Spinal cord (tissue), 10 donors: ENCODE measurements around the gene SEC31A. TPM values are rescaled to one million over a fixed set of nuclear protein-coding genes. Genes with fewer than 3 reads are reported as not detected.

Source experiments
- DNase-seq, 6 donors: peaks; one replicate each; pipeline versions ENCODE4 v3.0.0 to v3.0.0-alpha.2; 2013 to 2015; ENCODE audit warnings: low spot score in 6 of 6, low read depth in 4 of 6
- H3K27ac ChIP-seq: one replicate; pipeline ENCODE4 v1.5.1; 2013; ENCODE audit warnings: low read depth, low read length, control low read depth
- H3K27me3 ChIP-seq: one replicate; pipeline ENCODE4 v1.6.1; 2013; ENCODE audit warnings: low read length; ENCODE audit not compliant: control insufficient read depth, insufficient read depth
- H3K36me3 ChIP-seq: one replicate; pipeline ENCODE4 v1.6.1; 2013; ENCODE audit warnings: low read length; ENCODE audit not compliant: control insufficient read depth, insufficient read depth
- H3K4me1 ChIP-seq: one replicate; pipeline ENCODE4 v1.6.1; 2013; ENCODE audit warnings: low read length; ENCODE audit not compliant: control insufficient read depth, insufficient read depth
- H3K4me3 ChIP-seq: one replicate; pipeline ENCODE4 v1.5.1; 2013; ENCODE audit warnings: low read depth, low read length, control low read depth
- H3K9me3 ChIP-seq: one replicate; pipeline ENCODE4 v1.6.1; 2013; ENCODE audit warnings: low read length; ENCODE audit not compliant: control insufficient read depth, insufficient read depth
- WGBS: methylation state at CpG from one replicate; pipeline ENCODE4 v1.1.5; 2013; ENCODE audit warnings: missing lambda C conversion rate; ENCODE audit not compliant: insufficient coverage; 5-methylcytosine and 5-hydroxymethylcytosine counted together
- polyA plus RNA-seq, 2 donors: library from polyadenylated mRNA; unstranded; fragments of 120-200 nt; gene quantifications; one replicate each; pipeline ENCODE4 v1.2.1, GENCODE V29; 2013; ENCODE audit not compliant: insufficient read length in 2 of 2
- total RNA-seq, 2 donors: library from RNA; depleted of rRNA in 1 of 2; stranded (reverse); fragments of 120-200 nt in 1 of 2; fragments of >200 nt in 1 of 2; gene quantifications; one replicate each; pipeline versions ENCODE4 v1.2.3 to v1.2.4, GENCODE V29; 2013 to 2014
- donor health status: healthy.

Gene SEC31A
- total and polyA plus RNA-seq, 4 donors: 121 to 177 (median 151) TPM

DNA sequence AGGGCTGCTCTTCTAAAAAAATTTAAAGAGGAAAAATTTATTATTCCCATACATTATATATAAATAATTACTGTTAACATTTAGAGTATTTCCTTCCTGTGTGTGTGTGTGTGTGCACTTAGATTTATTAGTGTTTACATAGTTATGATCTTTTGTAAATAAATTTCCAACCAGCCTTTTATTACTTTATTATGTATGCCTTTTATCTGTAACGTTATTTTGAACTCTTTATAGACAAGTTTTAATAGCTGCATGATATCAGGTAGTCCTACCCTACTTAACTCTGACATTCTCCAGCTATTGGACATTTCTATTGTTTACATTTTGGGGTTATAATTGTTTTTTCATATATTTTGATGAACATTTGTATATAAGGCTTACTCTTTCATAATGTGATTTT, 18.4 kb upstream of the SEC31A start:
- H3K4me1 ChIP-seq: no peaks in the 10 kb centered on the region
- peaks cover 7% of the 10 kb centered on the region for H3K36me3 ChIP-seq
- no peak overlapping the region for H3K4me3 ChIP-seq
- no peaks in the 10 kb centered on the region for H3K9me3 ChIP-seq
- no peak for DNase-seq
- no peak overlapping the region for H3K27ac ChIP-seq
- no CpG with 5 or more reads among the region's 1 CpG for WGBS
- no peaks in the 10 kb centered on the region for H3K27me3 ChIP-seq

DNA sequence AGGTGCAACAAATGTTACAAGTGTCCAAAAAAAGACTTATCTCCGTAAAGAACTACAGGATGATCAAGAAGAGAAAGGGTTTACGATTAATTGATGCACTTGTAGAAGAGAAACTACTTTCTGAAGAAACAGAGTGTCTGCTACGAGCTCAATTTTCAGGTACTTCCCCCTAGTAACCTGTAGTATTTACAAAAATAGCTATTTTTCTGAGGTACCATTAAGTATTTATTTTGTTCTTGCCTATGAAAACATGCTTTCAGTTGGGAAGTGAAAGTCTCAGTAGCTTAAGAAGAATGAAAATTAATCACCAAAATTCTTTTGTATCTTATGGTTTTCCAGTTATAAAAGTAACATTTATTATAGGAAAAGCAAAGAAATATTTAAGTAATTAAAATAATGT, 15.5 kb upstream of the SEC31A start:
- Histone ChIP-seq H3K36me3 (peaks cover 7% of the 10 kb centered on the region), H3K27me3 (no peaks in the 10 kb centered on the region), H3K9me3 (no peaks in the 10 kb centered on the region), H3K27ac (no peak overlapping the region), H3K4me3 (no peak overlapping the region), H3K4me1 (peaks cover 4% of the 10 kb centered on the region)
- WGBS: 90% methylated on average over 2 of the region's 3 CpGs
- no peak for DNase-seq

DNA sequence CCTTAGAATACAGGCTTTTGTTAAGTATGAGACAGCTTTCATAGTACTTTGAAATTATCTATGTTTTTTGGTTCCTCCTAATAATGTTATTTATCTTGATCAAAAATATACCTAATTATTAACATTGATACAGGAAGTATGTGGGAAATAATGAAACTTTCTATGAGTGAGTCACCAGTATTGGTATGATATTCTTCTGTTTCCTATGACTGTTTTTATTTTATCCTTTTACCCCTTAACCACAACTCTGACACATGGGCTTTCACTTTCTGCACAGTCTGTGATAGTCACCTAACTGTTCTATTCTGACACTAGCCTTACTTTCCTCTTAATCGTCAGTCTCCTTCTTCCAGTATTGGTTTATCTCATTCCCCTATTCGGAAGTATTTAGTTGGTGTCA, 14.3 kb upstream of the SEC31A start:
- H3K27ac ChIP-seq: no peak overlapping the region
- H3K9me3 ChIP-seq: no peaks in the 10 kb centered on the region
- H3K4me1 ChIP-seq: peaks cover 4% of the 10 kb centered on the region
- H3K27me3 ChIP-seq: no peaks in the 10 kb centered on the region
- WGBS: no CpG with 5 or more reads among the region's 2 CpGs
- peaks cover 7% of the 10 kb centered on the region for H3K36me3 ChIP-seq
- DNase-seq: no peak
- H3K4me3 ChIP-seq: no peak overlapping the region

- 100% methylated on average over 1 of the region's 5 CpGs for WGBS
These were observed 12.8 kb upstream of the SEC31A start for GRCh38 chr4:82903737-82904136.

DNA sequence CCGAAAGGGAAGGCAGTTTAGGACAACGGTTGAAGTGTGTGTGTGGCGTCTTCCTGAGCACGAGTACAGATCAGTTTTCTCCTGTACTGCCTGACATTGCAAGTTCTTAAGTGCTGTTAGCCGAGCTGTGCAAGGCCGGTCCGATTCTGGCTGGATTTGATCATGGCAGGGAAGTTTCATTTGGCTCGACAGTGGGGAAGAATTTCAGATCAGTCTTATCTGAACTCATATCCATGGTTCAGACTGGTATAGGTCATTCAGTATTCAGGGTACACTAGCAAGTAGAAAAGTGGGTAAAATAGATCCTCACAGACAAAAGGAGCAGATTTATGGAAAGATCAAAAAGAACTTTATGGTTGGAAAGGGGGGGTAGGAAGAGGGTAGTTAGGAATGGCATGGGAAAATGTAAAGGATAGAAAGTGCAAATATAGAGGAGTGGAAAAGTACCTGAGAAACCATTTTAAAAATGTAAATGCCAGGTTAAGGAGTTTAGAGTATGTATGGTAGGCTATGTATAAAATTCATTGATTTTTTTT, 10.3 kb upstream of the SEC31A start:
- no peaks in the 10 kb centered on the region for H3K27me3 ChIP-seq
- no peaks in the 10 kb centered on the region for H3K36me3 ChIP-seq
- 0% methylated on average over 8 of the region's 8 CpGs for WGBS
- no peaks in the 10 kb centered on the region for H3K9me3 ChIP-seq
- peak overlapping the region; percentile 98 for H3K27ac ChIP-seq
- peak overlapping the region; percentile 98 for H3K4me3 ChIP-seq
- DNase-seq: no peak
- H3K4me1 ChIP-seq: peaks cover 4% of the 10 kb centered on the region

More at GRCh38 chr4:82903737-82904136, 12.8 kb upstream of the SEC31A start:
- H3K36me3 ChIP-seq: peaks cover 4% of the 10 kb centered on the region
- H3K4me1 ChIP-seq: peaks cover 4% of the 10 kb centered on the region
- no peak overlapping the region for H3K27ac ChIP-seq
- H3K27me3 ChIP-seq: no peaks in the 10 kb centered on the region
- no peak for DNase-seq
- no peaks in the 10 kb centered on the region for H3K9me3 ChIP-seq
- H3K4me3 ChIP-seq: no peak overlapping the region

GRCh38 chr4:82900411-82901182, 9.6 kb upstream of the SEC31A start, which contains the start of gene THAP9:
TSS of gene THAP9 (plus strand) at chr4:82900735. CDS start at chr4:82900803, 68 bp downstream.
- Histone ChIP-seq H3K27me3 (no peaks in the 10 kb centered on the region), H3K4me1 (peaks cover 4% of the 10 kb centered on the region), H3K36me3 (no peaks in the 10 kb centered on the region), H3K9me3 (no peaks in the 10 kb centered on the region), H3K4me3 (peak within 1 kb of the TSS; percentile 98), H3K27ac (peak within 1 kb of the TSS; percentile 98)
- peak; percentile 97 to 100 (median 98) for DNase-seq
- under 1% methylated on average over 66 of the region's 67 CpGs for WGBS

DNA sequence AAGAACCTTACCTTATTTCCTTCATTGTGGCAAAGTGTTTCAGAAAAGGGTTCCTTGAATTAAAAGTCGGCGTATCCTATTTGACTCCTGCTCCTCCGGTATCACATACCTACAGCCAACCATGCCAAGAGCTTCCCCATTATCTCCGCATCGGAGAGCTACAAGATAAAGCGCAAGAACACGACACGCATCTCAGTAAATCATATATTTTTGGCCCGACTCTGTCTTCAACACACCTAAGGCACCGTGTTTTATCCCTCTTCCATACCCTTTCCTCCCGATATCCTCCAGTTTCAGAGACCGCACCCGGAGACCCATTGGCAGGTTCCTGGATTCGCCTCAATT, 9.1 kb upstream of the SEC31A start:
- peak overlapping the region; percentile 98 for H3K27ac ChIP-seq
- peaks cover 4% of the 10 kb centered on the region for H3K4me1 ChIP-seq
- peaks cover 3% of the 10 kb centered on the region for H3K36me3 ChIP-seq
- peak overlapping the region; percentile 98 for H3K4me3 ChIP-seq
- DNase-seq: no peak
- no peaks in the 10 kb centered on the region for H3K9me3 ChIP-seq
- 0% methylated on average over 14 of the region's 14 CpGs for WGBS
- H3K27me3 ChIP-seq: no peaks in the 10 kb centered on the region

- peaks cover 3% of the 10 kb centered on the region for H3K36me3 ChIP-seq
- peak in 1 of 6 donors; percentile 9 for DNase-seq
- H3K9me3 ChIP-seq: no peaks in the 10 kb centered on the region
- peak overlapping the region; percentile 98 for H3K27ac ChIP-seq
- peak overlapping the region; percentile 98 for H3K4me3 ChIP-seq
- H3K27me3 ChIP-seq: no peaks in the 10 kb centered on the region
- peaks cover 4% of the 10 kb centered on the region for H3K4me1 ChIP-seq
- WGBS: 0% methylated on average over 2 of the region's 4 CpGs
These were observed 8.6 kb upstream of the SEC31A start for GRCh38 chr4:82899374-82900065.

DNA sequence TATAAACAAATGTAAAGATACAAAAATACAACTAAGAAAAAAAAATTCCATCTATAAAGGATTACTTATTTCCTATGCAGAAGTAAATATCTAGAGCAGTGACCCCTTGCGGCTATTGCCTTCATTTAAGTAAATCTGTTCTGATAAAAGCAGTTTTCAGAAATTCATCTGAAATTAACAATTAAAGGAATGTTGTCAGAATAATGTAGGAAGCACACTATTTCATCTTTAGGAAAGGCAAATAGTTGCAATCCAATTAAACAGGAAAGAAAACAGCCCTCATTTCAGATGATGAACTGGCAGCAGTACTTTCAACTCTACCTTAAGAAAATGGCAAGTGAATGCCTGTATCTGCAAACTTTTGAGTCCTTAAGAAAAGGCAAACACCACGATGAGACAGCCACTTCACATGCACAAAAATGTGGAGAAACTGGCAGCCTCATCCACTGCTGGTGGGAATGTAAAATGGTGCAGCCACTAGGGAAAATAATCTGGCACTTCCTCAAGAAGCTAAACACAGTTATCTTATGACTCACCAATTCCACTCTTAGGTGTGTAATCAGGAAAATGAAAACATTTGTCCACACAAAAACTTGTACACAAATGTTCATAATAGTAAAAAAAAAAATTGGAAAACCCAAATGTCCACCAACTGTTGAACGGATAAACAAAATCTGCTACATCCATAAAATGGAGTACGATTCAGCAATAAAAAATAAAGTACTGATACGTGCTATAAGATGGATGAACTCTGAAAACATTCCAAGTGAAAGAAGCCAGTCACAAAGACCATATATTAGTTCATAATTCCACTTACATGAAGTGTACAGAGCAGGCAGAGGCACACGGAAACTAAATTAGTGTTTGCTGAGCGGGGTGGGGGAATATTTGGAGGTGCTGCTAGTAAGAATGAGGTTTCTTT, 7.6 kb upstream of the SEC31A start:
- peak in 2 of 6 donors; percentile 7 to 28 for DNase-seq
- H3K27ac ChIP-seq: no peak overlapping the region
- no peaks in the 10 kb centered on the region for H3K9me3 ChIP-seq
- peak overlapping the region; percentile 98 for H3K4me3 ChIP-seq
- no peaks in the 10 kb centered on the region for H3K27me3 ChIP-seq
- peaks cover 3% of the 10 kb centered on the region for H3K36me3 ChIP-seq
- no CpG with 5 or more reads among the region's 7 CpGs for WGBS
- H3K4me1 ChIP-seq: peaks cover 4% of the 10 kb centered on the region
